Body of pancreas (tissue), 4 donors: Measurements from ENCODE around the gene CTNNBIP1. TPM values are rescaled to one million over a fixed set of nuclear protein-coding genes. Genes with fewer than 3 reads are reported as not detected.

Experiments
- ATAC-seq: fragments of 150-250 bp; one replicate; pipeline ENCODE4 v1.9.1; 2016
- DNase-seq, 4 donors: peaks; one replicate each; pipeline ENCODE4 v3.0.0-alpha.2; 2019
- H3K27ac ChIP-seq, 4 donors: fragments of 200-600 bp; sonication (generic); 1 replicate in 3 of 4; 2 replicates in 1 of 4; pipeline versions ENCODE4 v1.5.1 to v1.6.1; 2016 to 2019; ENCODE audit warnings: mild to moderate bottlenecking in 1 of 4, mixed read lengths in 1 of 4, moderate library complexity in 1 of 4
- H3K27me3 ChIP-seq, 2 donors: fragments of 200-600 bp; sonication (generic); one replicate each; pipeline ENCODE4 v1.6.0; 2016; ENCODE audit warnings: mild to moderate bottlenecking in 1 of 2
- H3K36me3 ChIP-seq, 2 donors: fragments of 200-600 bp; sonication (generic); replicated peaks in 1 of 2; 2 replicates each; pipeline ENCODE4 v1.5.1; 2016; ENCODE audit warnings: low read depth in 2 of 2; ENCODE audit not compliant: insufficient read depth in 1 of 2
- H3K4me1 ChIP-seq: fragments of 200-600 bp; sonication (generic); one replicate; pipeline ENCODE4 v1.6.0; 2016
- H3K4me3 ChIP-seq, 2 donors: fragments of 200-600 bp; sonication (generic); 1 replicate in 1 of 2; 2 replicates in 1 of 2; pipeline ENCODE4 v1.5.1; 2016 to 2019
- H3K9me3 ChIP-seq, 3 donors: fragments of 200-600 bp; sonication (generic); 1 replicate in 2 of 3; 2 replicates in 1 of 3; pipeline ENCODE4 v1.5.1; 2016
- POLR2A ChIP-seq, 3 donors: fragments of 450-650 bp; IDR thresholded peaks; one replicate each; pipeline ENCODE4 v1.6.1; 2016; ENCODE audit warnings: antibody characterized with exemption in 3 of 3, mild to moderate bottlenecking in 2 of 3
- WGBS, 2 donors: methylation state at CpG; one replicate each; pipeline ENCODE4 v1.1.5; 2017; 5-methylcytosine and 5-hydroxymethylcytosine counted together
- intact Hi-C: fragments of 100-400 bp; cut with DNase I; formaldehyde crosslinking; loops from one replicate; pipeline ENCODE4 v1.15.1; 2023
- total RNA-seq, 2 donors: library from RNA; depleted of rRNA; stranded (reverse); fragments of >200 nt; gene quantifications; one replicate each; pipeline ENCODE4 v1.1.0, GENCODE V29; 2016
- TF ChIP-seq, protein P1 (sequence below), 7 experiments: fragments of 450-650 bp in 4 of 7; fragments of 200-600 bp in 3 of 7; sonication (generic) in 3 of 7; IDR thresholded peaks; one replicate each; pipeline ENCODE4 v1.5.1; 2016 to 2019; ENCODE audit warnings: antibody characterized with exemption in 7 of 7

CTNNBIP1 gene
- total RNA-seq, 2 donors from 2014 or later = 20.1 to 24.6 TPM

DNA sequence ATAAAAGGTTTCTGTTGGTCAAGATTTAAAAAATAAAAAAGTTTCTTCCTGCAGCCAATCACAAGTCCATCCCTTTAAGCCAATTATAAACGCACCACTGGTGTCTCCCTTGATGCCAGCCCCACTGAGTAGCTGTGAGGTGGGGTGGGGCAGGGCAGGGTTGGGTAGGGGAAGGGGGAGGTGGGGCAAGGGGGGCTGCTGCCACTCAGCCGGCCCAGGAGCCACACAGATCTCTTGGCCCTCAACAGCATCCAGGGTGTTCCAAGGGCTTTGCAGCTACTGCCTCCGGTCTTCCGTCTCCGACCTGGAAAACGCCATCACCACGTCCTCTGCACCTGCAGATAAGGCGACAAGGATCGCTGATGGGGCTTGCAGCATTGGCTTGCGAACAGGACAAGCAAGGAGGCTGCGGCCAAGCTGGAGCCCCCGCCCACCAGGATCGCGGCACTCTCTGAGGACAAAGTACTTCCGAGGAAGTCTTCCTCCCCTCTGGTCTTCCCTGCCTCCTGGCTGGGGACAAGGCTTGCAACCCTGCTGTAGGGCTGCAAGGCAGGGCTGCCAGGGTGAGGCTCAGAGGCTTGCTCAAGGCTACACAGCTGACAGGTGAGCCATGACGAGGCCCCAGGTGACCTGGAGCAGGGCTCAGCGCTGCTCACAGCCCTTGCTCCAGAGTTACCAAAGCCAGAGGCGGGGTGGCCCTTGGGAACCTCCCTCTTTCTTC lies 59.5 kb downstream of the CTNNBIP1 start:
- no peak overlapping the region for H3K4me3 ChIP-seq
- peak in 2 of 4 donors; percentile 47 to 56 for DNase-seq
- no peaks in the 10 kb centered on the region for H3K27me3 ChIP-seq
- H3K9me3 ChIP-seq = no peaks in the 10 kb centered on the region
- H3K4me1 ChIP-seq = no peaks in the 10 kb centered on the region
- ATAC-seq = no peak
- intact Hi-C loops = no loop called here
- TF ChIP-seq, protein P1, sequence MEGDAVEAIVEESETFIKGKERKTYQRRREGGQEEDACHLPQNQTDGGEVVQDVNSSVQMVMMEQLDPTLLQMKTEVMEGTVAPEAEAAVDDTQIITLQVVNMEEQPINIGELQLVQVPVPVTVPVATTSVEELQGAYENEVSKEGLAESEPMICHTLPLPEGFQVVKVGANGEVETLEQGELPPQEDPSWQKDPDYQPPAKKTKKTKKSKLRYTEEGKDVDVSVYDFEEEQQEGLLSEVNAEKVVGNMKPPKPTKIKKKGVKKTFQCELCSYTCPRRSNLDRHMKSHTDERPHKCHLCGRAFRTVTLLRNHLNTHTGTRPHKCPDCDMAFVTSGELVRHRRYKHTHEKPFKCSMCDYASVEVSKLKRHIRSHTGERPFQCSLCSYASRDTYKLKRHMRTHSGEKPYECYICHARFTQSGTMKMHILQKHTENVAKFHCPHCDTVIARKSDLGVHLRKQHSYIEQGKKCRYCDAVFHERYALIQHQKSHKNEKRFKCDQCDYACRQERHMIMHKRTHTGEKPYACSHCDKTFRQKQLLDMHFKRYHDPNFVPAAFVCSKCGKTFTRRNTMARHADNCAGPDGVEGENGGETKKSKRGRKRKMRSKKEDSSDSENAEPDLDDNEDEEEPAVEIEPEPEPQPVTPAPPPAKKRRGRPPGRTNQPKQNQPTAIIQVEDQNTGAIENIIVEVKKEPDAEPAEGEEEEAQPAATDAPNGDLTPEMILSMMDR (IDR thresholded peaks at IDR 0.05) = no peak
- TF ChIP-seq POLR2A (IDR thresholded peaks at IDR 0.05) = no peak
- 70% methylated on average over 11 to 17 of the region's 18 CpGs for WGBS, 2 donors
- no peaks in the 10 kb centered on the region for H3K36me3 ChIP-seq
- H3K27ac ChIP-seq = no peak overlapping the region

DNA sequence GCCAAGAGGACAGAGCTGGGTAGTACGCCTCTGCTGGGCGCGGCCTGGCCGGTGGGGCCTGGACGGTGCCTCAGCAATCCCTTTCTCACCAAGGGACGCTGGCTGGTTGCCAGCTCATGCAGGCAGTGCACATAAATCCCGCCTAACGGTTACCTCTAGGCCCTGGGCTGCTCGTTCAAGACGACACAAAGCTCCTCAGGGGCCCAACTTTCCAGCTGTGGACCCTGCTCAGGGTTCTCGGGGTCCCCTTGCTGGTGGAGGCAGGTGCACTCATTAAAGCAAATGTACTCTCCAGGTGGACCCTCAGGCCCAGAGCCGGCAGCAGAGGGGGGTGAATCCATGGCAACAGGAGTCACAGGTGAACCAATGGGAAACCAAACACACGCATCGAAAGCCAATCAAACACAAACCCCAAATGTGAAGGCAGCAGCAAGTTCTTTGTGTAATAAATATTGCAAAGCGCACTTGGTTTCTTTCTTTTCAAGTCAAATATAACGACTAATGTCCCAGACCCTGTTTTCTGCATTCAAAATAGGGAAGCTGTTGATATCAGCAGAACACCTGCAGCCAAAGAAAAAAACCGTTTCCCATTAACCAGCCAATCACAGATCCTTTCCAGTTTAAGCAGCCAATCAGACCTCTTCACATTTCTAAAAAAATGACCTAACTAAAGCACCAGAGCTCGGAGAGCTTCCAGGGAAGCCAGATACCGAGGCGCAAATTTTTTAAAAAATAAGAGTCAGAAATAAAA lies 60.2 kb downstream of the CTNNBIP1 start:
- Histone ChIP-seq H3K4me1 (no peaks in the 10 kb centered on the region), H3K4me3 (no peak overlapping the region), H3K27me3 (no peaks in the 10 kb centered on the region), H3K36me3 (no peaks in the 10 kb centered on the region), H3K27ac (no peak overlapping the region), H3K9me3 (no peaks in the 10 kb centered on the region)
- no peak for TF ChIP-seq POLR2A (IDR thresholded peaks at IDR 0.05)
- TF ChIP-seq, protein P1 (IDR thresholded peaks at IDR 0.05) = no peak
- no peak for DNase-seq
- ATAC-seq = no peak
- WGBS, 2 donors = 77 to 90% methylated on average over 8 to 20 of the region's 20 CpGs
- intact Hi-C loops = no loop called here

DNA sequence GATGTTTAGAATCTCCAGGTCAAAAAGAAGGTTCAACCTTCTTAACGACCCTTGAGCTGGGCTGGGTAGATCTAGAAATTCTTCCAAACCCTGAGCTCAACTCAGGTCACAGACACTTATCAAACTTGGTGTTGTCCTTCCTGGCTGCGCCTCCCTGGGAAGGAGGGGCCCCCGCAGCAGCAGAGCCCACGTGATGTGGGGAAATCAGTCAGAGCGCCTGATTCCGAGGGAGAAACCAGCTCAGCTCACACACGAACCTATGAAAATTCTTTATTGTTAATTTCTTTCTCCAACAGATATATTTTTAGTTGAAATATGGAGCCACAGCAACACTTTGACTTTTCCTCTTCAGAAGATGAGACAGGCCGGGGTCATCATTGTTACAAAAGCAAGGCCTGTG lies 62.0 kb downstream of the CTNNBIP1 start:
- no peak overlapping the region for H3K4me3 ChIP-seq
- DNase-seq (no peak), ATAC-seq (no peak)
- whole genome bisulfite sequencing, 2 donors = 49 to 83% methylated on average over 7 to 8 of the region's 8 CpGs
- TF ChIP-seq POLR2A (IDR thresholded peaks at IDR 0.05) = no peak
- TF ChIP-seq, protein P1 (IDR thresholded peaks at IDR 0.05) = no peak
- H3K36me3 ChIP-seq = no peaks in the 10 kb centered on the region
- no peaks in the 10 kb centered on the region for H3K27me3 ChIP-seq
- H3K27ac ChIP-seq = no peak overlapping the region
- intact Hi-C loops = no loop called here
- peaks cover 8% of the 10 kb centered on the region for H3K4me1 ChIP-seq
- no peaks in the 10 kb centered on the region for H3K9me3 ChIP-seq

DNA sequence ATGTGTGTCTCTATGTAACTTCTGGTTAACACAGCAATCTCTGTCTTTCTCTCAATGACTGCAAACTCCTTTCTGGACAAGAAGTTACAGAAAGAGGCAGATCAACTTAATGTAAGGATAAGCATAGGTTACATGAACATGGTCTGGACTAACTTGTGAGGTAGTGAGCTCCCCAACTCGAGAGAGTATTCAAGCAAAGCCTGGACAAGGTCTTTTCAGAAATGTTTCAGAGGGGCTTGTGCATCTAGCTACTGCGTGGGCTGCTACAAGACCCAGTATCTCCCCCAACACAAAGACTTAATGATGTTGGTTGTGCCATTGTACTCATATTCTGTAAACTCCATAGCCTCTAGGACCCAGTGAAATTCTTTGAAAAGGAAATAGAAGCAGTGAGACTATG lies 62.8 kb downstream of the CTNNBIP1 start:
- H3K4me1 ChIP-seq = peaks cover 15% of the 10 kb centered on the region
- ATAC-seq = no peak
- intact Hi-C loops = no loop called here

More for the DNA sequence above, 62.8 kb downstream of the CTNNBIP1 start:
- TF ChIP-seq, protein P1 (IDR thresholded peaks at IDR 0.05) = no peak
- TF ChIP-seq POLR2A (IDR thresholded peaks at IDR 0.05) = no peak
- WGBS, 2 donors = 84 to 94% methylated on average over 2 of the region's 2 CpGs
- H3K4me3 ChIP-seq = no peak overlapping the region
- H3K27ac ChIP-seq = no peak overlapping the region
- no peaks in the 10 kb centered on the region for H3K9me3 ChIP-seq
- H3K36me3 ChIP-seq = no peaks in the 10 kb centered on the region
- no peak for DNase-seq
- H3K27me3 ChIP-seq = no peaks in the 10 kb centered on the region
